BJ (cell line): ENCODE measurements around the gene DAPK3. TPM values are rescaled to one million over a fixed set of nuclear protein-coding genes. Genes with fewer than 3 reads are reported as not detected.
A peak's percentile ranks its signal among the peaks of the same experiment; 100 is the strongest.

Experiments
- CTCF ChIA-PET: fragments of 350-600 bp; formaldehyde crosslinking; extraction: SDS; loops from one replicate; lab custom pipeline; 2021; ENCODE audit warnings: antibody characterized with exemption, inconsistent platforms; lab: Yijun Ruan, JAX
- POLR2A ChIA-PET: fragments of 300-600 bp; sonication (Branson Sonifier 250); formaldehyde crosslinking; extraction: SDS; loops from one replicate; lab custom pipeline; 2021; ENCODE audit warnings: antibody characterized with exemption; lab: Charles Lee
- DNase-seq: peaks from one replicate; pipeline ENCODE4 v3.0.0-alpha.2; 2011; ENCODE audit warnings: low read depth
- H3K27me3 ChIP-seq: 2 replicates; pipeline ENCODE4 v1.6.0; 2011; ENCODE audit warnings: low read length; ENCODE audit not compliant: control insufficient read depth, insufficient read depth
- H3K36me3 ChIP-seq: 2 replicates; pipeline ENCODE4 v1.5.1; 2011; ENCODE audit warnings: low read length; ENCODE audit not compliant: control insufficient read depth, insufficient read depth
- H3K4me3 ChIP-seq: 2 replicates; pipeline ENCODE4 v1.5.1; 2011; ENCODE audit warnings: low read depth, mild to moderate bottlenecking, control low read depth, low read length
- polyA plus RNA-seq: library from polyadenylated mRNA; depleted of rRNA; stranded (reverse); fragments of >200 nt; gene quantifications from 2 replicates; pipeline ENCODE4 v1.2.3, GENCODE V29; 2011
- TF ChIP-seq, protein P1 (sequence below): IDR thresholded peaks from 2 replicates; pipeline ENCODE4 v1.5.1; 2011; ENCODE audit warnings: low read depth, mild to moderate bottlenecking, control low read depth, inconsistent platforms, low read length, moderate library complexity; ENCODE audit not compliant: insufficient read depth

The DAPK3 gene
- polyA plus RNA-seq, 1 experiment, result 178 TPM

DNA sequence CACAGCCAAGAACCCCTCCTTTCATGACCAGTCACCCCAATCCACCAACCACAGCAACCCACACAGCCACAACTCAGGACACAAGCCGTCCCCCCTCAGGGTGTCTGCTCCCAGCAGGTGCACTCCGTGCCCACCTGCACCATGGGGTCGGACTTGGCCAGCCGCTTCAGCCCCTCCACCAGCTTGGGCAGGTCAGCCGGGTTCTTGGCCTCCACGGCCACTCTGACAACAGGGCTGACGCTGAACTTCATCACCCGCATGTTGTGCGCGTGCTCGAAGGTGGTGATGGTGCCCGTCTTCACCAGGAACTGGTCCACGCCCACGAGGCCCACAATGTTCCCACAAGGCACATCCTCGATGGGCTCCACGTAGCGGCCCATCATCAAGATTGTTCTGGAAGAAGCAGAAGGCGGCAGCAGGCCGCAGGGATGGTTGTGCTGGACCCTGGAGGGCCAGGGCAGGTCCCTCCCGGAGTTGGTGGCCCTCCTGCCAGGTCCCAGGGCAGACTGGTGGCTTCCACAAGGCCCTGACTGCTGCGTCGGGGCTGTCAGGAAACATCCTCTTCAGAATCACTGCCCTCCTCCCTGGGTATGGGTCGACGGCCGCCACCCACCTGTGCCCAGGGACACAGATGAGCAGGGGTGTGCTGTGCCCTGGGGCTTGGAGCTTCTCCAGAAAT lies 8.9 kb upstream of the DAPK3 start:
- Histone ChIP-seq H3K27me3 (no peaks in the 10 kb centered on the region), H3K4me3 (no peak overlapping the region), H3K36me3 (peaks cover 83% of the 10 kb centered on the region)
- TF ChIP-seq, protein P1, sequence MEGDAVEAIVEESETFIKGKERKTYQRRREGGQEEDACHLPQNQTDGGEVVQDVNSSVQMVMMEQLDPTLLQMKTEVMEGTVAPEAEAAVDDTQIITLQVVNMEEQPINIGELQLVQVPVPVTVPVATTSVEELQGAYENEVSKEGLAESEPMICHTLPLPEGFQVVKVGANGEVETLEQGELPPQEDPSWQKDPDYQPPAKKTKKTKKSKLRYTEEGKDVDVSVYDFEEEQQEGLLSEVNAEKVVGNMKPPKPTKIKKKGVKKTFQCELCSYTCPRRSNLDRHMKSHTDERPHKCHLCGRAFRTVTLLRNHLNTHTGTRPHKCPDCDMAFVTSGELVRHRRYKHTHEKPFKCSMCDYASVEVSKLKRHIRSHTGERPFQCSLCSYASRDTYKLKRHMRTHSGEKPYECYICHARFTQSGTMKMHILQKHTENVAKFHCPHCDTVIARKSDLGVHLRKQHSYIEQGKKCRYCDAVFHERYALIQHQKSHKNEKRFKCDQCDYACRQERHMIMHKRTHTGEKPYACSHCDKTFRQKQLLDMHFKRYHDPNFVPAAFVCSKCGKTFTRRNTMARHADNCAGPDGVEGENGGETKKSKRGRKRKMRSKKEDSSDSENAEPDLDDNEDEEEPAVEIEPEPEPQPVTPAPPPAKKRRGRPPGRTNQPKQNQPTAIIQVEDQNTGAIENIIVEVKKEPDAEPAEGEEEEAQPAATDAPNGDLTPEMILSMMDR, result no peak
- no peak for DNase-seq
- POLR2A ChIA-PET, result interaction anchor here (0.6 kb wide), 1 partner anchor 162 kb away, joined by 9 read pairs; no protein-coding TSS in a partner anchor
- CTCF ChIA-PET, result interaction anchor here (1.4 kb wide), 1 partner anchor 9 kb away, joined by 5 read pairs; the partner anchor contains the start of gene DAPK3

DNA sequence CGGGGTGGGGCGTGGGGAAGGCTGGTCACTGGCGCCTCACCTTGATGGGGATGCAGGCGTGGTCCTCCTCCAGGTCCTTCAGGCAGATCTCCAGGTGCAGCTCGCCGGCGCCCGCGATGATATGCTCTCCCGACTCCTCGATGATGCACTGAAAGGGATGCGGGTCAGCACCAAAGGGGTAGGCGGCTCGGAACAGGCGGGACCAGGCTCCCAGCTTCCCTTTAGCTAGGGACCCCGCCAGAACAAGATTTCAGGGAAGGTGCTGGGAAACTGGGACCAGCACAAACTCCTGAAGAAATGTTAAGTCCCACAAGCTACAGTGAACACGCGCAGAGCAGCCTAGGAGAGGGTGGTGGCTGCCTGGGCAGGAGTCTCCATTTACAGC lies 8.4 kb upstream of the DAPK3 start:
- TF ChIP-seq, protein P1, result no peak
- no peak overlapping the region for H3K4me3 ChIP-seq
- ChIA-PET POLR2A (interaction anchor here (0.6 kb wide), 1 partner anchor 161 kb away, joined by 9 read pairs; no protein-coding TSS in a partner anchor), CTCF (no interaction called here)
- DNase-seq, result no peak
- H3K27me3 ChIP-seq, result no peaks in the 10 kb centered on the region
- peaks cover 83% of the 10 kb centered on the region for H3K36me3 ChIP-seq

DNA sequence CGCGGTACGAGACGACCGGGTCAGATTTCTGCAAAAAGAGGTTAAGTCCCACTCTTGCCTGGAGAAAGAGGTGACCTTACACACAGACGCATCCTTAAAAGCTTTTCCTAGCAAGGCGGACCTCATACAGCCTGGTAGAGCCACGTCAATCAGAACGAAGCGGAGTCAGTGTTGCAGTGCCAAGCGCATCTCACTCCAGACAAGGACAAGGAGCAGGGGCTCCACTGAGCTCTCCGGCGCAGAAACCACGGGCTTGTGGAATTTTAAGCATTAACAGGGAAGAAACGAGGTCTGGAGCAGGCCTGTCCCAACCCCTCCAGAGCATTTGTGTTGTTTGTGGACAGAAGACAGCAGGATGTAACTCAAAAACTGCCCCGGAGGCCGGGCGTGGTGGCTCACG lies 7.2 kb upstream of the DAPK3 start:
- ChIA-PET POLR2A (no interaction called here), CTCF (interaction anchor here (0.6 kb wide), 1 partner anchor 684 kb away, joined by 5 read pairs; no protein-coding TSS in a partner anchor)
- Histone ChIP-seq H3K27me3 (no peaks in the 10 kb centered on the region), H3K4me3 (no peak overlapping the region), H3K36me3 (peaks cover 71% of the 10 kb centered on the region)
- DNase-seq, result no peak
- TF ChIP-seq, protein P1, result no peak

DNA sequence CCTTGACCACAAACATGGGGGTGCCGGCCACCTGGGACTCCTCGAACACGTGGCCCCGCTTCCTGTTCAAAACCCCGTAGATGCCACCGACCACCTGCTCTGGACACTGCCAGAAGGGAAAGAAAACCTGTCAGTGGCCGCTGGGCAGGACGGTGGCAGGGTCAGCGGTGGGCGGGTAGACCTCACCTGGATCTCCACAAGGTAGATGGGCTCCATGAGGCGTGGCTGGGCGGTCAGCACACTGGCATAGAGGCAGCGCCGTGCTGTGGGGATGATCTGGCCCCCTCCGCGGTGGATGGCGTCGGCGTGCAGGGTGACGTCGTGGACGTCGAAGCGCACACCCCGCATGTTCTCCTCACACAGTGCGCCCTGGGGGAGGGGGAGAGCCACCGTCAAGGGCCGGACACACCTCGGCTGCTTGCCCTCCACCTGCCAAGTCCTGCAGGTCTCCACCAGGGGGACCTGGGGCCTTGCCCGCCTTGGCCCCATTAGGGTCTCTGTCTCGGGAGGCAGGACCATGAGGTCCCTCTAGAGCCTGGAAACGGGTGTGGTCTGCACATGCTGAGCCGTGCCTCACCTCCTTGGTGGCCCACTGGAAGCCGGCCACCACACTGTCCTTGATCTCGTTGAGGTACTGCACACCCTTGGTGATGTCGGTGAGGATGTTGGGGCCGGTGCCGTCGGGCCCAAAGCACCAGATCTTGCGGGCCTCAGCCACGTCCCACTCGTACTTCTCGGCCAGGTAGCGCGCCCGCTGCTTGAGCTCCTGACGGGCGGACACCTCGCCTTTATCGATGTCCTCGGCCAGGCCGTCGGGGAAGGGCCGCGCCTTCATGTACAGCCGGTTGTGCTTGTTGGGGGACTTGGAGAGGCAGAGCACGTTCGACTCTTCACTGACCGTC lies 6.6 kb upstream of the DAPK3 start:
- POLR2A ChIA-PET, result no interaction called here
- H3K27me3 ChIP-seq, result no peaks in the 10 kb centered on the region
- no peak overlapping the region for H3K4me3 ChIP-seq
- no peak for DNase-seq
- peaks cover 65% of the 10 kb centered on the region for H3K36me3 ChIP-seq
- TF ChIP-seq, protein P1, result peak; percentile 18; the same call in 1 of the 2 replicates
- CTCF ChIA-PET, result no interaction called here
